T-helper 2 cell (primary cell): Measurements from ENCODE around the gene BRINP3.
"Not testable (repeated sequence)": the region's sequence is repeated elsewhere in the genome, so short reads cannot be mapped to it uniquely, and the experiment has no call there.

ENCODE experiments used
- DNase-seq, 5 experiments: peaks; one replicate each; pipeline versions ENCODE4 v3.0.0 to v3.0.0-alpha.2; 2012 to 2022
- total RNA-seq, 2 donors: gene quantifications; one replicate each; lab custom pipeline; 2026; lab: John Stamatoyannopoulos, UW

The BRINP3 gene
- total RNA-seq = 0 reads per million in 2 donors

GRCh38 chr1:190477762-190478148 lies at the start of gene BRINP3:
Gene BRINP3, minus strand, starts transcription at chr1:190477864.
- no peak for DNase-seq

DNA sequence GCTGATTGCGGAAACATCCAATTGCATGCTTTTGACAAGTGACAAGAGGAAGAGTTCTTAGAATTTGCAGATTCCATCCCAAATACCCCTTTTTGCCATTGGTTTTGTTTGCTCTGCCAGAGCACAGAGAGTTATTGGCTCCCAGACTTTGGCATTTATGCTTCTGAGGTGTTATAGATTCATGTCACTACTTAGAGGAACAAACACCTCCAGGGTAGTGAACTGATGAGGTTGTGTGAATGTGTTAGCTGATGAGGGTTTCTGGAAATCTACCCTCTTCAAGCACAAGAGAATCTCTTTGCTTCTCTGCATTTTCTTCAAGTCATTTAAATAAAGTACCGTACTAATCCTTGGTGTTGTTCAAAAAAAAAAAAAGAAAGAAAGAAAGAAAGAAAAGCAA lies 33.9 kb upstream of the BRINP3 start:
- no peak for DNase-seq

DNA sequence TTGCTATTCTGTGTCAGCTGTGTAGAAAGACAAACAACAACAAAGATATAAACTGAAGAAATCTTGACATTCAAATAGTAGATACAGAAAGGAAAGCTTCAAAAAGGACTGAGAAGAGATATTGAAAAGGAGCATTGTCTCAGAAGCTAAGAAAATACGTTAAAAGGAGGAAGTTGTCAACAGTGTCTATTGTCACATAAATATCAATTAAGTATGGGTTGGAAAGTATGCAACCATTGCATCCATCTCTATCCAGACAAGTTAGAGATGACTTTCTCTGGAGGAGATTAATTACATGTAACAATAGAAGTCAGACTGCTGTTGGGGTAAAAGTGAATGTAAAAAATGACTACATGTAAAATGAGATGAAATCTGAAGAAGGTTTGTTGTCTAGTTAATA lies 29.7 kb upstream of the BRINP3 start:
- no peak for DNase-seq

DNA sequence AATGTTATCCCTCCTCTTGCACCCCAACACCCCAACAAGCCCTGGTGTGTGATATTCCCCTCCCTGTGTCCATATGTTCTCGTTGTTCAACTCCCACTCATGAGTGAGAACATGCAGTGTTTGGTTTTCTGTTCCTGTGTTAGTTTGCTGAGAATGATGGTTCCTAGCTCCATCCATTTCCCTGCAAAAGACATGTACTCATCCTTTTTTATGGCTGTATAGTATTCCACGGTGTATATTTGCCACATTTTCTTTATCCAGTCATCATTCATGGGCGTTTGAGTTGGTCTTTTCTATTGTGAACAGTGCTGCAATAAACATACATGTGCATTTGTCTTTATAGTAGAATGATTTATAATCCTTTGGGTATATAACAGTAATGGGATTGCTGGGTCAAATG lies 26.9 kb upstream of the BRINP3 start:
- not testable (repeated sequence) for DNase-seq

- no peak for DNase-seq
These were observed 19.9 kb upstream of the BRINP3 start for GRCh38 chr1:190497565-190497964.

GRCh38 chr1:190494451-190494850 lies 16.8 kb upstream of the BRINP3 start:
- no peak for DNase-seq

DNA sequence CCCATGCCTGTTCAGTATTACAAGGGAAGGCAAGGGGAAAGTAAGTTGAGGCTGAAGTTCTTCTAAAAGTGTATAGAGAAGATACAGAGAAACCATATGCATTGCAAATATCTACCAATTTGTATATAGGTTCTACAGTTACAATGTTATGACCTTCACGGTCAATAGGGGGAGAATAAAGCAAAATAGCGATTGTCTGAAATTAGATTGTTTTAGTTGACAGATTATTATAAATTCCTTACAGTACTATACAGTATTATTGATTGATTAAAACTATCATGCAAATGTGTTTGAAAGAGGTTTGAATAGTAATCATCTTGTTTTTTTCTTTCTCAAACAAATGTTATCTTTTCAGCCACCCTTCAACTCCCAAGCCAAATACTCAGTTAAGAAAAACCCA lies 13.7 kb upstream of the BRINP3 start:
- DNase-seq = no peak

DNA sequence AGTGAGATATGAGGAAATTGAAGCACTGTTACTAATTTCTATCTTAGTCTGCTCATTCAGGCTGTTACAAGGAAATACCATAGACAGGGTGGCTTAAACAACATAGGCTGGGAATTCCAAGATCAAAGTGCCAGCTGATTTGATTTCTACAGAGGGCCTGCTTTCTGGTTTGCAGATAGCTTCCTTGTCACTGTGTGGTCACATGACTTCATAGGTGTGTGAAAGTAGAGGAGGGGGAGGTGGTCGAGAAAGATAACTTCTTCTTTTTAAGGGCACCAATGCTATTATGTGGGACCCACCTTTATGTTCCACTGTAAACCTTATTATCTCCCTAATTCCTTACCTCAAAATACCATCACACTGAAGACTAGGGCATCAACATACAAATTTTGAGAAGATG lies 6.4 kb upstream of the BRINP3 start:
- no peak for DNase-seq

- DNase-seq = no peak
These were observed 2.6 kb upstream of the BRINP3 start for GRCh38 chr1:190480231-190480630.

GRCh38 chr1:190479516-190479915 lies 1.9 kb upstream of the BRINP3 start:
- DNase-seq = no peak

DNA sequence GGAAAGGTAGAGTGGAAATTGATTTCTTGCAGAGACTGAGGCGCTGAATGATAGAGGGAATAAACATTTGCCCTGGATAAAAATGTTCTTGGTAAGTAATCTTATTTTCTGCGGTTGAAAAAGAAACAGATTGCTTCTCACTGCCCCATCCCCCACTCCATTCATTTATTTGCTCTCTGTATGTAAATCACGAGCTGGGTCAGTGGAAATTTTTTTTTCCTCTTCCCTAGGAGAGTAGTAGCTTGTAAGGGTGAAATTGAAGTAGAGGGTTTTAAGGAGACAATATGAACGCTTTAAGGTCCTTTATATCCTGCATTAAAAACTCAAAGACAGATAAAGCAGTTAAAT lies 1.4 kb upstream of the BRINP3 start:
- DNase-seq = no peak

GRCh38 chr1:190478149-190479049 lies 735 bp upstream of the BRINP3 start:
- no peak for DNase-seq

GRCh38 chr1:190476806-190477205 lies 858 bp downstream of the BRINP3 start:
- no peak for DNase-seq

DNA sequence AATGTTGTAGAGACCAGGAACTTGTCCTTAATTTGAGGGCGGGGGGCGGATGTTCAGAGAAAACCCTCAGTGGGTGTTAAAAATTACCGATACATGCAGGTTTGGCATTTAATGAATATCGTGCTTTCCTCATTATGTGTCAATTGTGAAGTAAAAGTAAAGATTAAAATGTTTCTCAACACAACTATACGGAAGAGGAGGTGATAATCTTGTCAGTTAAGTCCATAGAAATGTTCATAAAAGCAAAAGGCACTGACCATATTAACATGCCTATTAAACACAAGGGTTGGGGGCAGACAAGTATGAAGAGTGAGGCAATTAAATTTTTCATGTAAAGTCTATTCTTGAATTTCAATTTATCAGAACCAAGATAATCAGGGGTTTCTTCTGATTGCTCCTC lies 1.3 kb downstream of the BRINP3 start:
- DNase-seq = no peak

- DNase-seq = no peak
These were observed 2.1 kb downstream of the BRINP3 start for GRCh38 chr1:190475421-190476141.

DNA sequence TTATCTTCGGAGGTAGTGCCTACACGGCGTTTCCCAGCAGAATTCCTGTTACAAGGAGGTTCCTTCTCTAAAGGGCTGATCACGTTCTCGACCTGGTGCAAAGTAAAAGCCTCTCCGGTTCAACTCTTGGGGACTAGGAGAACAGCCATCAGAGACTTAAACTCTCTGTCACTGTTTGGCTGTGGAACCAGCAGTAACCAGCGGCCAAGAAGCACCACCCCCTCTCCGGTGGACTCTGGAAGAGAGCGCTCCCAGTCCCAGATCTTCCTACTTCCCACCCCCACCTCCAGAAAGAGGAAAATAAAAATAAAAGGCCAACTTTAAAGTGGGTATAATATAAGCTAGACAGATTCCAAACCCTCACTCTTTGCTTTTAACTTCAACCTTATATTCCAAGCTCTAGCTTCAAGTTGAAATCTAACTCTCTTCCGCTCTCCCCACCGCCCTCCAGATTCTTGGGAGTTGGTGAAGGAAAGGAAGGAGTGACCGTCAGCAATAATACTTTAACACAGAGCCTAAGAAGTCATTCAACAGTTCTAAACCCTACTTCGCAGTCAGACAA lies 2.9 kb downstream of the BRINP3 start:
- DNase-seq = no peak

GRCh38 chr1:190474010-190474409 lies 3.7 kb downstream of the BRINP3 start:
- DNase-seq = no peak

DNA sequence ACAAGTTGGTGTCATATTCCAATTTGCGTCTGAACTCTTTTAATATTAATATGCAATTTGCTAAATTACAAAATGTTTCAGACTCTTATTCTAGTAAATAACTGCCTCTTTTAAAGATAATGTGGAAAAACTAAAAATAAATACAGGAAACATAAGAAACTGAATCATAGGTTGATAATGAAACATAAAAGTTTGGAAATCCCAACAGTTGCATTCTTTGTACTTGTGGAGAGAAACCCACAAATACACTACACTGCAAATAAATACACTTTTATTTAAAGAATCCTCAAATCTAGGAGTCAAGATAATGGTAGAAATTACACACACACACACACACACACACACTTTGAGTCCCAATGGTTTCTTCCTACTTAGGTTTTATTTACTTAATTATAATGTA lies 5.2 kb downstream of the BRINP3 start:
- no peak for DNase-seq

GRCh38 chr1:190472042-190472441 lies 5.6 kb downstream of the BRINP3 start:
- DNase-seq = no peak

DNA sequence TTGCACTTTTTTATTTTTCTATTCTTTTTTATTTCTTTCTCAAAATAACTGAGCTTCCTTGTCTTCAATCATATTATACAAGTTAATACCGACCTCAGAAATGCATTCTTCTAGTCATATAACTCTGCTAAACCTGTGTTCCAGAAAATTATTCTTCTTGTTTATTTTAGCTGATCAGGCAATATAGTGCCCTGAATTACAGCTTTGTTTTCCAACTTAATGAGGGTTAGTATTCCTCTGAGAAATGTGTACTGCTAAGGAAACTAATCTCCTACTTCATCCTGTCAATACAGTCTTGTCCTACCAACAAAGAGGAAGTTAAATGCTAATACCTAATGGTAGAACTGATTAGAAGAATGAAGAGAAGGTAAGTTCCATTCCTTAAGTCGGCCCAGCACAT lies 13.0 kb downstream of the BRINP3 start:
- DNase-seq = no peak

- DNase-seq = no peak
These were observed 21.5 kb downstream of the BRINP3 start for GRCh38 chr1:190456129-190456528.

DNA sequence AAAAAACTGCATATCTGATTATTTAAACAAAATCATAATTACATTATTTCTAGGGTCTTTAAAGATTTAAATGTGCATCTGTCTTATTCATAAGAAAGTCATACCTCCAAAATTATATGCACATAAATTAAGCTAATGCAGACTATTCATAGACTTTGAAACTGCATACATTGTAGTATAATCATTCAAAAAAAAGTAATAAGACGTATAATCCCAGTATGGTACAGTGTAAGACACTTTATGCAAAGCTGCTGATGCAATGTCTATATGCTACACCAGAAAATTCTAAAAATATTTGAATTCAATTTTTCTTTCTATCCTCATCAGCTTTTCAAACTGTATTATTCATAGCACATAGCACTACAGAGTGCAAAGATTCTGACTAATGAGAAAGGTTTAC lies 22.0 kb downstream of the BRINP3 start:
- DNase-seq = no peak

GRCh38 chr1:190453550-190453949 lies 24.1 kb downstream of the BRINP3 start:
- DNase-seq = no peak

GRCh38 chr1:190452272-190452848 lies 25.3 kb downstream of the BRINP3 start:
- no peak for DNase-seq
